Gastrocnemius medialis (tissue), 4 donors: ENCODE measurements around the gene WASHC3. TPM values are rescaled to one million over a fixed set of nuclear protein-coding genes. Genes with fewer than 3 reads are reported as not detected.

Experiments
- ATAC-seq, 2 donors: fragments of 150-250 bp; one replicate each; pipeline ENCODE4 v1.9.1; 2016
- DNase-seq, 2 donors: peaks; one replicate each; pipeline ENCODE4 v3.0.0-alpha.2; 2019
- H3K27ac ChIP-seq, 4 donors: fragments of 200-600 bp; sonication (generic); 1 replicate in 1 of 4; 2 replicates in 3 of 4; pipeline ENCODE4 v1.5.1; 2016 to 2018; ENCODE audit warnings: mild to moderate bottlenecking in 2 of 4, moderate library complexity in 1 of 4
- H3K27me3 ChIP-seq, 3 donors: fragments of 200-600 bp; sonication (generic) in 2 of 3; 1 replicate in 1 of 3; 2 replicates in 2 of 3; pipeline versions ENCODE4 v1.5.1 to v1.6.0; 2016 to 2019; ENCODE audit warnings: mild to moderate bottlenecking in 1 of 3, moderate library complexity in 1 of 3
- H3K36me3 ChIP-seq, 2 donors: fragments of 200-600 bp; sonication (generic) in 1 of 2; one replicate each; pipeline ENCODE4 v1.5.1; 2017 to 2018
- H3K4me1 ChIP-seq, 2 donors: fragments of 200-600 bp; sonication (generic) in 1 of 2; one replicate each; pipeline ENCODE4 v1.5.1; 2016 to 2017; ENCODE audit warnings: mild to moderate bottlenecking in 2 of 2
- H3K4me3 ChIP-seq, 4 donors: fragments of 200-600 bp; sonication (generic) in 3 of 4; 1 replicate in 1 of 4; 2 replicates in 3 of 4; pipeline ENCODE4 v1.5.1; 2016 to 2019; ENCODE audit warnings: mild to moderate bottlenecking in 2 of 4
- H3K9me3 ChIP-seq, 3 donors: fragments of 200-600 bp; sonication (generic) in 2 of 3; 1 replicate in 1 of 3; 2 replicates in 2 of 3; pipeline ENCODE4 v1.5.1; 2016 to 2019
- CTCF ChIP-seq, 5 experiments: fragments of 450-650 bp in 3 of 5; fragments of 200-600 bp in 2 of 5; sonication (generic) in 2 of 5; IDR thresholded peaks in 4 of 5; conservative IDR thresholded peaks in 1 of 5; 1 replicate in 4 of 5; 2 replicates in 1 of 5; pipeline ENCODE4 v1.5.1; 2016 to 2019; ENCODE audit warnings: antibody characterized with exemption in 5 of 5, mild to moderate bottlenecking in 3 of 5, moderate library complexity in 3 of 5
- POLR2A ChIP-seq, 2 donors: fragments of 450-650 bp; IDR thresholded peaks; one replicate each; pipeline ENCODE4 v1.6.1; 2017; ENCODE audit warnings: antibody characterized with exemption in 2 of 2, mild to moderate bottlenecking in 2 of 2, moderate library complexity in 2 of 2
- in situ Hi-C, 4 donors: fragments of 200-750 bp; cut with MboI; loops; one replicate each; pipeline versions ENCODE4 v1.15.0 to v1.8.0; 2017; ENCODE audit warnings: low sequenced_read_pairs in 4 of 4
- intact Hi-C: fragments of 100-400 bp; cut with DNase I; formaldehyde crosslinking; loops from one replicate; pipeline ENCODE4 v1.15.1; 2023; ENCODE audit warnings: low total_unique reads
- total RNA-seq, 4 donors: library from RNA; depleted of rRNA; stranded (reverse); fragments of >200 nt; gene quantifications; one replicate each; pipeline versions ENCODE4 v1.1.0 to v1.2.3, GENCODE V29; 2016

Gene WASHC3
- total RNA-seq, 4 donors from 2014 or later = 44.2 to 81.8 (median 62.2) TPM

GRCh38 chr12:101997102-101997501 is 64.7 kb downstream of the WASHC3 start:
- TF ChIP-seq CTCF (IDR thresholded peaks at IDR 0.05 in 4 of 5, conservative IDR thresholded peaks at IDR 0.05 in 1 of 5) (no peak), POLR2A (IDR thresholded peaks at IDR 0.05) (no peak)
- intact Hi-C loops = no loop called here
- Histone ChIP-seq H3K4me1 (peaks cover 4 to 7% of the 10 kb centered on the region in 2 donors), H3K36me3 (no peaks in the 10 kb centered on the region), H3K4me3 (no peak overlapping the region), H3K27ac (peak overlapping the region in 1 of 4 donors; percentile 65), H3K9me3 (no peaks in the 10 kb centered on the region), H3K27me3 (no peaks in the 10 kb centered on the region)
- ATAC-seq (peak in 1 of 2 donors; percentile 64), DNase-seq (peak; percentile 2 to 48)
- in situ Hi-C loops = no loop called here

GRCh38 chr12:101995684-101996083 is 66.1 kb downstream of the WASHC3 start:
- no peaks in the 10 kb centered on the region for H3K9me3 ChIP-seq
- TF ChIP-seq POLR2A (IDR thresholded peaks at IDR 0.05) (no peak), CTCF (IDR thresholded peaks at IDR 0.05 in 4 of 5, conservative IDR thresholded peaks at IDR 0.05 in 1 of 5) (no peak)
- intact Hi-C loops (loop anchor here (2.0 kb wide), 1 partner anchor 55 kb away; no protein-coding TSS in a partner anchor), in situ Hi-C loops (no loop called here)
- no peaks in the 10 kb centered on the region for H3K36me3 ChIP-seq
- H3K27me3 ChIP-seq = no peaks in the 10 kb centered on the region
- peaks cover 4 to 7% of the 10 kb centered on the region in 2 donors for H3K4me1 ChIP-seq
- no peak overlapping the region for H3K4me3 ChIP-seq
- peak overlapping the region in 1 of 4 donors; percentile 65 for H3K27ac ChIP-seq
- DNase-seq = no peak
- peak in 1 of 2 donors; percentile 51 for ATAC-seq

GRCh38 chr12:101992091-101992490 is 69.7 kb downstream of the WASHC3 start:
- H3K9me3 ChIP-seq = no peaks in the 10 kb centered on the region
- TF ChIP-seq POLR2A (IDR thresholded peaks at IDR 0.05) (no peak), CTCF (IDR thresholded peaks at IDR 0.05 in 4 of 5, conservative IDR thresholded peaks at IDR 0.05 in 1 of 5) (no peak)
- no peak for ATAC-seq
- peaks cover 0 to 7% of the 10 kb centered on the region in 2 donors for H3K4me1 ChIP-seq
- no peaks in the 10 kb centered on the region for H3K27me3 ChIP-seq
- no peak for DNase-seq
- in situ Hi-C loops (no loop called here), intact Hi-C loops (no loop called here)
- H3K27ac ChIP-seq = no peak overlapping the region
- no peak overlapping the region for H3K4me3 ChIP-seq
- H3K36me3 ChIP-seq = no peaks in the 10 kb centered on the region

GRCh38 chr12:101982307-101982706 is 79.5 kb downstream of the WASHC3 start:
- Histone ChIP-seq H3K27me3 (no peaks in the 10 kb centered on the region), H3K27ac (no peak overlapping the region), H3K9me3 (no peaks in the 10 kb centered on the region), H3K36me3 (no peaks in the 10 kb centered on the region), H3K4me1 (peaks cover 0 to 9% of the 10 kb centered on the region in 2 donors), H3K4me3 (no peak overlapping the region)
- ATAC-seq (peak in 1 of 2 donors; percentile 52), DNase-seq (no peak)
- intact Hi-C loops = no loop called here
- in situ Hi-C loops = no loop called here
- TF ChIP-seq CTCF (IDR thresholded peaks at IDR 0.05 in 4 of 5, conservative IDR thresholded peaks at IDR 0.05 in 1 of 5) (no peak), POLR2A (IDR thresholded peaks at IDR 0.05) (no peak)

GRCh38 chr12:101981868-101982267 is 79.9 kb downstream of the WASHC3 start:
- DNase-seq = no peak
- Histone ChIP-seq H3K27ac (peak overlapping the region in 1 of 4 donors; percentile 10), H3K4me1 (peaks cover 0 to 9% of the 10 kb centered on the region in 2 donors)

More at GRCh38 chr12:101981868-101982267, 79.9 kb downstream of the WASHC3 start:
- TF ChIP-seq POLR2A (IDR thresholded peaks at IDR 0.05) (no peak), CTCF (IDR thresholded peaks at IDR 0.05 in 4 of 5, conservative IDR thresholded peaks at IDR 0.05 in 1 of 5) (no peak)
- no peaks in the 10 kb centered on the region for H3K9me3 ChIP-seq
- intact Hi-C loops (no loop called here), in situ Hi-C loops (no loop called here)
- H3K36me3 ChIP-seq = no peaks in the 10 kb centered on the region
- no peak overlapping the region for H3K4me3 ChIP-seq
- no peaks in the 10 kb centered on the region for H3K27me3 ChIP-seq
- ATAC-seq = no peak
